Large intestine (tissue), 3 donors: Measurements from ENCODE around the gene NCCRP1. TPM values are rescaled to one million over a fixed set of nuclear protein-coding genes. Genes with fewer than 3 reads are reported as not detected.

ENCODE experiments used
- DNase-seq, 2 donors: peaks; one replicate each; pipeline versions ENCODE4 v3.0.0 to v3.0.0-alpha.2; 2013
- H3K27ac ChIP-seq: one replicate; pipeline ENCODE4 v1.5.1; 2013; ENCODE audit warnings: low read length
- H3K27me3 ChIP-seq: 2 replicates; pipeline ENCODE4 v1.6.1; 2013; ENCODE audit warnings: low read length; ENCODE audit not compliant: control insufficient read depth, insufficient read depth
- H3K36me3 ChIP-seq: 2 replicates; pipeline ENCODE4 v1.6.1; 2013; ENCODE audit warnings: low read length; ENCODE audit not compliant: control insufficient read depth, insufficient read depth
- H3K4me1 ChIP-seq: one replicate; pipeline ENCODE4 v1.6.1; 2013; ENCODE audit warnings: low read length; ENCODE audit not compliant: control insufficient read depth, insufficient read depth
- H3K4me3 ChIP-seq: one replicate; pipeline ENCODE4 v1.5.1; 2013; ENCODE audit warnings: low read length
- H3K9me3 ChIP-seq: one replicate; pipeline ENCODE4 v1.6.1; 2013; ENCODE audit warnings: mild to moderate bottlenecking, low read depth, low read length, moderate library complexity; ENCODE audit not compliant: control insufficient read depth
- WGBS: methylation state at CpG from one replicate; pipeline ENCODE4 v1.1.5; 2013; ENCODE audit warnings: low lambda C conversion rate; ENCODE audit not compliant: insufficient coverage; 5-methylcytosine and 5-hydroxymethylcytosine counted together
- polyA plus RNA-seq: library from polyadenylated mRNA; unstranded; fragments of 120-200 nt; gene quantifications from one replicate; pipeline ENCODE4 v1.2.1, GENCODE V29; 2013

The NCCRP1 gene
- polyA plus RNA-seq, 1 donor, result 0.33 TPM

- peaks cover 7% of the 10 kb centered on the region for H3K36me3 ChIP-seq
- H3K4me1 ChIP-seq, result peaks cover 64% of the 10 kb centered on the region
- no CpG with 5 or more reads among the region's 15 CpGs for WGBS
- no peak overlapping the region for H3K27ac ChIP-seq
- DNase-seq, result no peak
- no peaks in the 10 kb centered on the region for H3K9me3 ChIP-seq
- H3K4me3 ChIP-seq, result no peak overlapping the region
- H3K27me3 ChIP-seq, result no peaks in the 10 kb centered on the region
Measured at GRCh38 chr19:39155741-39156140, 41.0 kb upstream of the NCCRP1 start.

- Histone ChIP-seq H3K4me3 (no peak overlapping the region), H3K4me1 (peaks cover 57% of the 10 kb centered on the region), H3K9me3 (no peaks in the 10 kb centered on the region), H3K27ac (peak overlapping the region; percentile 16), H3K27me3 (no peaks in the 10 kb centered on the region), H3K36me3 (peaks cover 8% of the 10 kb centered on the region)
- WGBS, result no CpG with 5 or more reads among the region's 24 CpGs
- peak in 1 of 2 donors; percentile 35 for DNase-seq
Measured at GRCh38 chr19:39156326-39157230, 40.2 kb upstream of the NCCRP1 start.

- Histone ChIP-seq H3K27me3 (no peaks in the 10 kb centered on the region), H3K4me1 (peaks cover 57% of the 10 kb centered on the region), H3K9me3 (no peaks in the 10 kb centered on the region), H3K27ac (no peak overlapping the region), H3K4me3 (no peak overlapping the region), H3K36me3 (peaks cover 8% of the 10 kb centered on the region)
- peak in 1 of 2 donors; percentile 45 for DNase-seq
- no CpG with 5 or more reads among the region's 23 CpGs for WGBS
Measured at GRCh38 chr19:39157275-39157996, 39.3 kb upstream of the NCCRP1 start.

- Histone ChIP-seq H3K27ac (no peak overlapping the region), H3K4me1 (peaks cover 57% of the 10 kb centered on the region), H3K9me3 (no peaks in the 10 kb centered on the region), H3K4me3 (no peak overlapping the region), H3K36me3 (peaks cover 8% of the 10 kb centered on the region), H3K27me3 (no peaks in the 10 kb centered on the region)
- DNase-seq, result no peak
- WGBS, result no CpG with 5 or more reads among the region's 15 CpGs
Measured at GRCh38 chr19:39157997-39158389, 38.8 kb upstream of the NCCRP1 start.

GRCh38 chr19:39158646-39159260, 38.0 kb upstream of the NCCRP1 start:
- Histone ChIP-seq H3K4me1 (peaks cover 56% of the 10 kb centered on the region), H3K9me3 (no peaks in the 10 kb centered on the region), H3K36me3 (peaks cover 8% of the 10 kb centered on the region), H3K4me3 (no peak overlapping the region), H3K27me3 (no peaks in the 10 kb centered on the region), H3K27ac (no peak overlapping the region)
- DNase-seq, result peak in 1 of 2 donors; percentile 48
- no CpG with 5 or more reads among the region's 12 CpGs for WGBS

GRCh38 chr19:39160523-39160861, 36.3 kb upstream of the NCCRP1 start:
- H3K9me3 ChIP-seq, result no peaks in the 10 kb centered on the region
- peaks cover 8% of the 10 kb centered on the region for H3K36me3 ChIP-seq
- peaks cover 42% of the 10 kb centered on the region for H3K4me1 ChIP-seq
- no peak for DNase-seq
- WGBS, result no CpG with 5 or more reads among the region's 8 CpGs
- H3K27me3 ChIP-seq, result no peaks in the 10 kb centered on the region
- H3K27ac ChIP-seq, result no peak overlapping the region
- no peak overlapping the region for H3K4me3 ChIP-seq

- Histone ChIP-seq H3K36me3 (peaks cover 8% of the 10 kb centered on the region), H3K9me3 (no peaks in the 10 kb centered on the region), H3K27ac (no peak overlapping the region), H3K27me3 (no peaks in the 10 kb centered on the region), H3K4me3 (no peak overlapping the region), H3K4me1 (peaks cover 36% of the 10 kb centered on the region)
- no peak for DNase-seq
- no CpG with 5 or more reads among the region's 21 CpGs for WGBS
Measured at GRCh38 chr19:39160889-39161672, 35.7 kb upstream of the NCCRP1 start.

GRCh38 chr19:39162441-39163043, 34.2 kb upstream of the NCCRP1 start:
- no peak for DNase-seq
- peaks cover 35% of the 10 kb centered on the region for H3K4me1 ChIP-seq
- H3K36me3 ChIP-seq, result peaks cover 8% of the 10 kb centered on the region
- H3K27ac ChIP-seq, result no peak overlapping the region
- 88% methylated on average over 3 of the region's 15 CpGs for WGBS
- H3K9me3 ChIP-seq, result no peaks in the 10 kb centered on the region
- H3K4me3 ChIP-seq, result no peak overlapping the region
- H3K27me3 ChIP-seq, result no peaks in the 10 kb centered on the region

- no peaks in the 10 kb centered on the region for H3K9me3 ChIP-seq
- WGBS, result no CpG with 5 or more reads among the region's 9 CpGs
- no peak overlapping the region for H3K27ac ChIP-seq
- DNase-seq, result no peak
- H3K27me3 ChIP-seq, result no peaks in the 10 kb centered on the region
- H3K4me1 ChIP-seq, result peaks cover 27% of the 10 kb centered on the region
- H3K36me3 ChIP-seq, result peaks cover 10% of the 10 kb centered on the region
- no peak overlapping the region for H3K4me3 ChIP-seq
Measured at GRCh38 chr19:39163621-39164020, 33.1 kb upstream of the NCCRP1 start.
